SK-N-MC (cell line): ENCODE measurements around the gene CHSY1.

Source experiments
- EZH2 ChIP-seq: fragments of 200-600 bp; sonication (generic); IDR thresholded peaks from one replicate; pipeline ENCODE4 v1.6.1; 2017; ENCODE audit warnings: antibody characterized with exemption
- FOXP2 ChIP-seq: optimal IDR thresholded peaks from 2 replicates; pipeline ENCODE3; 2011; ENCODE audit warnings: mild to moderate bottlenecking, moderate library complexity; ENCODE audit not compliant: insufficient read depth; ENCODE audit errors: extremely low read length, control extremely low read depth
- POLR2AphosphoS5 ChIP-seq: IDR thresholded peaks from 2 replicates; pipeline ENCODE4 v1.6.1; 2012; ENCODE audit warnings: mild to moderate bottlenecking, low read depth, low read length, borderline replicate concordance

- no peak for TF ChIP-seq POLR2AphosphoS5
- TF ChIP-seq EZH2 = no peak
- TF ChIP-seq FOXP2 = no peak
Observed at GRCh38 chr15:101266787-101267186, 14.9 kb upstream of the CHSY1 start.
